GM21825 (cell line): Measurements from ENCODE around the gene MXD3.
"Not testable (repeated sequence)": the region's sequence is repeated elsewhere in the genome, so short reads cannot be mapped to it uniquely, and the experiment has no call there.

ENCODE experiments used
- ATAC-seq: cut with Tn5 transposase; IDR thresholded peaks from one replicate; pipeline ENCODE4 v1.9.1; 2021; ENCODE audit warnings: mild to moderate bottlenecking, moderate library complexity; ENCODE audit not compliant: unreplicated experiment

MXD3 gene

DNA sequence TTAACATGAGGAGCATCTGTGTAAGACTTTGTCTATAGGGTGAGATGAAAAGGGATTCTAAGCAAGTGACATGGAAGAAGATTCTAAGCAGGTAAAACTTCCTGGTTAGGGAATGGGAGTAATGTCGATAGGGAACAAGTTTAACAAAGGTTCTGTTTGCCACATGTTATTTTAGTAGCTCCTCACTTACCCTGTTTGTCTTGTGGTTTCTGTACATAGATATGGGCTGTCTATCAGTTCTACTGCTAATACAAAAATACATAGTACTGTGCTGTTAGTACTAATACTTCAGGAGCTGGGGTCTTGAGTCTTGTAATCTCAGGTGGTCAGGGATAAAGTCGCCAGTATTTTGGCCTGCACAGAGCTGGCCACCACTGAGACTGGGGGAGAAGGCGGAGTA lies 41.0 kb downstream of the MXD3 start:
- no peak for ATAC-seq

DNA sequence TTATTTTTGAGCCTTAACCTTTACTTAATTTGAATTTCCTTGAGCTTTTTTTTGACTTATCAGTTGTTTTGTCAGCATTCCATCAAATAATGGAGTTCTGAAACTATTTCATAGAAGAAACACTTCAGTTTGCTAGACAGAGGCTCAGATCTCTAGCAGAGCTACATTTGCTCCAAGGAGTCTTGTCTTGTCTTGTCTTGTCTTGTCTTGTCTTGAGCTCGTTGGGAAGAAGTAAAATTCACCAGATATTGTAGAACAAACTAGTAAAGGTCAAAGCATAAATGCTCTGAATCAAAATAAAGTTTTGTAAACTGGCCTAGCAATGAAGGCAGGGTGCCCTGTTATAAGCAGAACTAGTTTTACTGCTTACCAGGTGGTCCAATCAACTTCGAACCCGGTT lies 41.7 kb downstream of the MXD3 start:
- ATAC-seq, result no peak

DNA sequence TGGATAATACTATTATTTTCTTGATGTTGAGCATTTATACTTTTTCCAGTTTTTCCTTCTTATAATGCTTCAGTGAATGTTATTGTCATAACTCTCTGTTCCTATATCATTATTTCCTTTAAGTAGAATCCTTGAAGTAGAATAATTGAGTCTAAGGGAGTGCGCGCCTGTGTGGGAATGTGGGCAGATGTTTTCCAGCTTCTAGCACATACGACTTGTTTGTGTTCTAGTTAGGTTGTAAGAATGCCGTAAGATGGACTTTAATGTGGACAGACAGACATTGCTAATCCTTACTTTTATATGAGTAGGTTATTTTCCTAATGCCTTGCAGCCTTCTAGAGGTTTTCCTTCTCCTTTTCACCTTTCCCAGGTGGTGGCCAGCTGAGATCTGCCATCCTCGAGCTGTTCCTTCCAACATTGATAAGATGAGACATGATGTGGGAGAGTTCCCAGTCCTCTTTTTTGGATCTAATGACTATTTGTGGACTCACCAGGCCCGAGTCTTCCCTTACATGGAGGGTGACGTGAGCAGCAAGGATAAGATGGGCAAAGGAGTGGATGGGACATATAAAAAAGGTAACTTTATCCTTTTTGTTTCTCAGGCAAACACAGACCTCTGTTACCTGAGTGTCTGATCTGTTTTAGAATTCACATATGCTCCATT lies 42.3 kb downstream of the MXD3 start:
- no peak for ATAC-seq

GRCh38 chr5:177265395-177265794 lies 46.3 kb downstream of the MXD3 start:
- ATAC-seq, result no peak

- no peak for ATAC-seq
These were observed 47.5 kb downstream of the MXD3 start for GRCh38 chr5:177264178-177264577.

DNA sequence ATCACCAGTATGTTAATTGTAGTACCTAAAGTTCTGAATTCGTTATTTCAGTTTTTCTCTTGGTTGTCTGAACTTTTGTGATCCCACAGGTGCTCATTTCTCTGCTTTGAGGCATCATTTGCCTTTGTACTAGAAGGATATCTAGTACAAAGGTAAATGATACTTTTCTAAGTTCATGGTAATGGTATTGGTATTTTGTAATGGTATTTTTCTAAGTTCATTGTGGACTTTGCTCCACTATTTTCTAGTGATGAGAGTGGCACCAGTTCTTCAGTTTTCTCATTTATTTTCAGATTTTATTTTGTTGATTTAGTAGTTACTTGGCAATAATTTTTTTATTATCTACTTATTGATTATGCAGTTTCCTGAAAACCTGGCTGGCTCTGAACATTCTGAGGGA lies 50.2 kb downstream of the MXD3 start:
- ATAC-seq, result no peak

- ATAC-seq, result no peak
These were observed 50.7 kb downstream of the MXD3 start for GRCh38 chr5:177260961-177261360.

DNA sequence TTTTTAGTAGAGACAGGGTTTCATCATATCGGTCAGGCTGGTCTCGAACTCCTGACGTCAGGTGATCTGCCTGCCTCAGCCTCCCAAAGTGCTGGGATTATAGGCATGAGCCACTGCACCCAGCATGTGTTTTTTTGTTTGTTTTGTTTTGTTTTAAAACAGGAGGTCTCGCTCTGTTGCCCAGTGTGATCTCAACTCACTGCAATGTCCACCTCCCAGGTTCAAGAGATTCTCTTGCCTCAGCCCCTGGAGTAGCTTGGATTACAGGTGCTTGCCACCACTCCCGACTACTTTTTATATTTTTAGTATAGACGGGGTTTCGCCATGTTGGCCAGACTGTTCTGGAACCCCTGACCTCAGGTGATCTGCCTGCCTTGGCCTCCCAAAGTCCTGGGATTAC lies 53.0 kb downstream of the MXD3 start:
- ATAC-seq, result not testable (repeated sequence)
